Astrocyte (in vitro differentiated cells and primary cell): Measurements from ENCODE around the gene CPNE4. TPM values are rescaled to one million over a fixed set of nuclear protein-coding genes. Genes with fewer than 3 reads are reported as not detected.

Source experiments
- DNase-seq: peaks from one replicate; pipeline ENCODE4 v3.0.0-alpha.2; 2010; ENCODE audit warnings: low read depth
- FAIRE-seq: peaks from 2 replicates; lab custom pipeline; 2011; peaks lifted over from hg19 to GRCh38; lab: Jason Lieb, UNC
- H2AFZ ChIP-seq: 2 replicates; pipeline ENCODE4 v1.6.0; 2012; ENCODE audit warnings: low read depth, low read length, inconsistent platforms
- H3K27ac ChIP-seq: 2 replicates; pipeline ENCODE4 v1.5.1; 2011; ENCODE audit warnings: low read depth, low read length, inconsistent platforms
- H3K27me3 ChIP-seq: 2 replicates; pipeline ENCODE4 v1.6.0; 2011; ENCODE audit warnings: low read length, inconsistent platforms; ENCODE audit not compliant: insufficient read depth
- H3K36me3 ChIP-seq: 2 replicates; pipeline ENCODE4 v1.5.1; 2011; ENCODE audit warnings: low read length, inconsistent platforms; ENCODE audit not compliant: insufficient read depth
- H3K4me1 ChIP-seq: 2 replicates; pipeline ENCODE4 v1.5.1; 2011; ENCODE audit warnings: low read length, inconsistent platforms; ENCODE audit not compliant: insufficient read depth
- H3K4me2 ChIP-seq: 2 replicates; pipeline ENCODE4 v1.6.0; 2012; ENCODE audit warnings: low read length, inconsistent platforms
- H3K4me3 ChIP-seq: 2 replicates; pipeline ENCODE4 v1.5.1; 2011; ENCODE audit warnings: low read depth, mild to moderate bottlenecking, low read length, inconsistent platforms; ENCODE audit not compliant: insufficient read depth
- H3K79me2 ChIP-seq: 2 replicates; pipeline ENCODE4 v1.6.0; 2012; ENCODE audit warnings: mild to moderate bottlenecking, low read length, inconsistent platforms; ENCODE audit not compliant: insufficient read depth
- H3K9ac ChIP-seq: 2 replicates; pipeline ENCODE4 v1.6.0; 2012; ENCODE audit warnings: mild to moderate bottlenecking, low read length, inconsistent platforms
- H3K9me3 ChIP-seq: 2 replicates; pipeline ENCODE4 v1.5.1; 2012; ENCODE audit warnings: low read depth, mild to moderate bottlenecking, low read length, inconsistent platforms; ENCODE audit not compliant: insufficient read depth
- H4K20me1 ChIP-seq: 2 replicates; pipeline ENCODE4 v1.6.0; 2012; ENCODE audit warnings: low read length, inconsistent platforms; ENCODE audit not compliant: insufficient read depth
- H3K27ac Mint-ChIP-seq: one replicate; pipeline ENCODE4 v1.8.0; 2021; ENCODE audit warnings: mild to moderate bottlenecking, mixed read lengths; ENCODE audit not compliant: unreplicated experiment
- H3K27me3 Mint-ChIP-seq: one replicate; pipeline ENCODE4 v1.8.0; 2021; ENCODE audit warnings: low read depth, mixed read lengths; ENCODE audit not compliant: unreplicated experiment
- H3K36me3 Mint-ChIP-seq: one replicate; pipeline ENCODE4 v1.8.0; 2021; ENCODE audit warnings: low read depth, mixed read lengths; ENCODE audit not compliant: unreplicated experiment
- H3K4me1 Mint-ChIP-seq: one replicate; pipeline ENCODE4 v1.8.0; 2021; ENCODE audit warnings: low read depth, mixed read lengths; ENCODE audit not compliant: unreplicated experiment
- H3K4me3 Mint-ChIP-seq: one replicate; pipeline ENCODE4 v1.8.0; 2021; ENCODE audit warnings: mild to moderate bottlenecking, moderate library complexity, mixed read lengths; ENCODE audit not compliant: unreplicated experiment
- H3K9me3 Mint-ChIP-seq: one replicate; pipeline ENCODE4 v1.8.0; 2021; ENCODE audit warnings: mild to moderate bottlenecking, mixed read lengths; ENCODE audit not compliant: unreplicated experiment
- EZH2 ChIP-seq: IDR thresholded peaks from 2 replicates; pipeline ENCODE4 v1.6.1; 2012; ENCODE audit warnings: mild to moderate bottlenecking, low read length, inconsistent platforms; ENCODE audit not compliant: insufficient read depth
- total RNA-seq: library from RNA; stranded (reverse); gene quantifications from 2 replicates; pipeline ENCODE4 v1.2.1, GENCODE V29; 2021
- TF ChIP-seq, protein P1 (sequence below): IDR thresholded peaks from 2 replicates; pipeline ENCODE4 v1.5.1; 2011; ENCODE audit warnings: low read depth, mild to moderate bottlenecking, inconsistent platforms, low read length, moderate library complexity; ENCODE audit not compliant: insufficient read depth

The CPNE4 gene
- total RNA-seq, 1 donor from 2014 or later: 0.68 TPM

GRCh38 chr3:131962982-131963381 is 71.8 kb downstream of the CPNE4 start:
- Histone ChIP-seq H3K79me2 (no peaks in the 10 kb centered on the region), H4K20me1 (no peaks in the 10 kb centered on the region), H3K9ac (no peak overlapping the region), H3K27ac (no peak overlapping the region), H3K4me1 (no peaks in the 10 kb centered on the region), H2AFZ (no peak overlapping the region), H3K36me3 (no peaks in the 10 kb centered on the region), H3K9me3 (no peaks in the 10 kb centered on the region), H3K27me3 (no peaks in the 10 kb centered on the region), H3K4me3 (no peak overlapping the region), H3K4me2 (no peak overlapping the region)
- TF ChIP-seq, protein P1, sequence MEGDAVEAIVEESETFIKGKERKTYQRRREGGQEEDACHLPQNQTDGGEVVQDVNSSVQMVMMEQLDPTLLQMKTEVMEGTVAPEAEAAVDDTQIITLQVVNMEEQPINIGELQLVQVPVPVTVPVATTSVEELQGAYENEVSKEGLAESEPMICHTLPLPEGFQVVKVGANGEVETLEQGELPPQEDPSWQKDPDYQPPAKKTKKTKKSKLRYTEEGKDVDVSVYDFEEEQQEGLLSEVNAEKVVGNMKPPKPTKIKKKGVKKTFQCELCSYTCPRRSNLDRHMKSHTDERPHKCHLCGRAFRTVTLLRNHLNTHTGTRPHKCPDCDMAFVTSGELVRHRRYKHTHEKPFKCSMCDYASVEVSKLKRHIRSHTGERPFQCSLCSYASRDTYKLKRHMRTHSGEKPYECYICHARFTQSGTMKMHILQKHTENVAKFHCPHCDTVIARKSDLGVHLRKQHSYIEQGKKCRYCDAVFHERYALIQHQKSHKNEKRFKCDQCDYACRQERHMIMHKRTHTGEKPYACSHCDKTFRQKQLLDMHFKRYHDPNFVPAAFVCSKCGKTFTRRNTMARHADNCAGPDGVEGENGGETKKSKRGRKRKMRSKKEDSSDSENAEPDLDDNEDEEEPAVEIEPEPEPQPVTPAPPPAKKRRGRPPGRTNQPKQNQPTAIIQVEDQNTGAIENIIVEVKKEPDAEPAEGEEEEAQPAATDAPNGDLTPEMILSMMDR: no peak
- no peak for TF ChIP-seq EZH2
- no peak for DNase-seq
- H3K36me3 Mint-ChIP-seq: no peaks in the 10 kb centered on the region
- peaks cover 17% of the 10 kb centered on the region for H3K9me3 Mint-ChIP-seq
- no peaks in the 10 kb centered on the region for H3K27me3 Mint-ChIP-seq
- H3K4me3 Mint-ChIP-seq: no peak overlapping the region
- H3K4me1 Mint-ChIP-seq: peaks cover 20% of the 10 kb centered on the region
- FAIRE-seq: no peak
- no peak overlapping the region for H3K27ac Mint-ChIP-seq

DNA sequence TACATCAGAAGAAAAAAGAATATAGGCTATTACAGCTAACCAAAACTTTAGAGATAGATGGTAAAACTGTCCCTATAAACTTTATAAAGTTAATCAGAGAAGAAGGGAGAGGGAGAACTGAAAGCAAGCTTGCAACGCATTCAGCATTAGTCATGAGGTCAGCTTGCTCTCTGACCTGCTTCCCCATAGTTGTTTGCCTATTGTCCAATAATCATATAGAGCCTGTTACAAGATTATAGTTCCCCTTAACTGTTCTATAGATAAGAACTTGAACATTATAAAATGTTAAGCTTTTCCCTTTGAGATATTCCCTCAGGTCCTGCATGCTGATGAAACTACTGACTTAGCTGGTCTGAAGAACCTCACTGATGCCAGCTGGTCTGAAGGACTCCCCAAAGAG is 74.5 kb downstream of the CPNE4 start:
- Histone ChIP-seq H3K36me3 (no peaks in the 10 kb centered on the region), H4K20me1 (no peaks in the 10 kb centered on the region), H3K27me3 (no peaks in the 10 kb centered on the region), H3K4me1 (no peaks in the 10 kb centered on the region), H2AFZ (no peak overlapping the region), H3K4me2 (no peak overlapping the region), H3K79me2 (no peaks in the 10 kb centered on the region), H3K27ac (no peak overlapping the region), H3K9ac (no peak overlapping the region), H3K4me3 (no peak overlapping the region), H3K9me3 (no peaks in the 10 kb centered on the region)
- peaks cover 30% of the 10 kb centered on the region for H3K4me1 Mint-ChIP-seq
- H3K27ac Mint-ChIP-seq: no peak overlapping the region
- no peak for TF ChIP-seq EZH2
- DNase-seq (no peak), FAIRE-seq (no peak)
- H3K36me3 Mint-ChIP-seq: no peaks in the 10 kb centered on the region
- peaks cover 3% of the 10 kb centered on the region for H3K9me3 Mint-ChIP-seq
- H3K27me3 Mint-ChIP-seq: no peaks in the 10 kb centered on the region
- H3K4me3 Mint-ChIP-seq: no peak overlapping the region

GRCh38 chr3:131957980-131958379 is 76.8 kb downstream of the CPNE4 start:
- Histone ChIP-seq H3K4me1 (no peaks in the 10 kb centered on the region), H3K9me3 (no peaks in the 10 kb centered on the region), H3K4me3 (no peak overlapping the region), H3K79me2 (no peaks in the 10 kb centered on the region), H3K27ac (no peak overlapping the region), H3K36me3 (no peaks in the 10 kb centered on the region), H3K27me3 (no peaks in the 10 kb centered on the region), H3K4me2 (no peak overlapping the region), H4K20me1 (no peaks in the 10 kb centered on the region), H3K9ac (no peak overlapping the region), H2AFZ (no peak overlapping the region)
- DNase-seq (no peak), FAIRE-seq (no peak)
- no peak for TF ChIP-seq EZH2
- TF ChIP-seq, protein P1: no peak
- Mint-ChIP-seq H3K27ac (no peak overlapping the region), H3K4me3 (no peak overlapping the region), H3K36me3 (no peaks in the 10 kb centered on the region), H3K4me1 (peaks cover 30% of the 10 kb centered on the region), H3K27me3 (no peaks in the 10 kb centered on the region), H3K9me3 (no peaks in the 10 kb centered on the region)
